ENCODE measurements around the gene CCDC187.

DNA sequence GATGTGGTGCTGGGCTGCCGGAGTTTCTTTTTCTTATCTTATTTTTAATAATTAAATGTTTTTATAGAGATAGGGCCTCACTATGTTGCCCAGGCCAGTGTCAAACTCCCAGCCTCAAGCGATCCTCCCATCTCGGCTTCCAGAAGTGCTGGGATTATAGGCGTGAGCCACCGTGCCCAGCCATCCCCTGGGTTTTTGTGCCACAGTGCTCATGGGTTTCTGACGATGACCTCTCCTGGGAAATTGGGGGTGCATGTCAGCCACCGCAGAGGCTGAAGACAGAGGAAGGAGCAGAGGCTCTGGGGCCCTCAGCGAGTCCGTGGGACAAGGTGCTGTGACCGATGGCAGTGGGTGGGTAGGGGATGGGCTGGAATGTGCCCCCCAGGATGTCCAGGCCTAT, 37.9 kb upstream of the CCDC187 start:
- TF ChIP-seq, protein P1, sequence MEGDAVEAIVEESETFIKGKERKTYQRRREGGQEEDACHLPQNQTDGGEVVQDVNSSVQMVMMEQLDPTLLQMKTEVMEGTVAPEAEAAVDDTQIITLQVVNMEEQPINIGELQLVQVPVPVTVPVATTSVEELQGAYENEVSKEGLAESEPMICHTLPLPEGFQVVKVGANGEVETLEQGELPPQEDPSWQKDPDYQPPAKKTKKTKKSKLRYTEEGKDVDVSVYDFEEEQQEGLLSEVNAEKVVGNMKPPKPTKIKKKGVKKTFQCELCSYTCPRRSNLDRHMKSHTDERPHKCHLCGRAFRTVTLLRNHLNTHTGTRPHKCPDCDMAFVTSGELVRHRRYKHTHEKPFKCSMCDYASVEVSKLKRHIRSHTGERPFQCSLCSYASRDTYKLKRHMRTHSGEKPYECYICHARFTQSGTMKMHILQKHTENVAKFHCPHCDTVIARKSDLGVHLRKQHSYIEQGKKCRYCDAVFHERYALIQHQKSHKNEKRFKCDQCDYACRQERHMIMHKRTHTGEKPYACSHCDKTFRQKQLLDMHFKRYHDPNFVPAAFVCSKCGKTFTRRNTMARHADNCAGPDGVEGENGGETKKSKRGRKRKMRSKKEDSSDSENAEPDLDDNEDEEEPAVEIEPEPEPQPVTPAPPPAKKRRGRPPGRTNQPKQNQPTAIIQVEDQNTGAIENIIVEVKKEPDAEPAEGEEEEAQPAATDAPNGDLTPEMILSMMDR (IDR thresholded peaks at IDR 0.05) = no peak
- TF ChIP-seq POLR2A (IDR thresholded peaks at IDR 0.05) (no peak), POLR2AphosphoS5 (IDR thresholded peaks at IDR 0.05) (no peak)
